ENCODE measurements around the gene USP34. TPM values are rescaled to one million over a fixed set of nuclear protein-coding genes. Genes with fewer than 3 reads are reported as not detected.

Gene USP34
- total RNA-seq, 1 donor from 2014 or later = 75.5 TPM

GRCh38 chr2:61318553-61318952 is 152.3 kb downstream of the USP34 start:
- no peak for DNase-seq (ENCODE audit: low read depth in 2 of 2)

GRCh38 chr2:61295981-61296380 is 174.9 kb downstream of the USP34 start:
- DNase-seq (ENCODE audit: low read depth in 2 of 2) = no peak

DNA sequence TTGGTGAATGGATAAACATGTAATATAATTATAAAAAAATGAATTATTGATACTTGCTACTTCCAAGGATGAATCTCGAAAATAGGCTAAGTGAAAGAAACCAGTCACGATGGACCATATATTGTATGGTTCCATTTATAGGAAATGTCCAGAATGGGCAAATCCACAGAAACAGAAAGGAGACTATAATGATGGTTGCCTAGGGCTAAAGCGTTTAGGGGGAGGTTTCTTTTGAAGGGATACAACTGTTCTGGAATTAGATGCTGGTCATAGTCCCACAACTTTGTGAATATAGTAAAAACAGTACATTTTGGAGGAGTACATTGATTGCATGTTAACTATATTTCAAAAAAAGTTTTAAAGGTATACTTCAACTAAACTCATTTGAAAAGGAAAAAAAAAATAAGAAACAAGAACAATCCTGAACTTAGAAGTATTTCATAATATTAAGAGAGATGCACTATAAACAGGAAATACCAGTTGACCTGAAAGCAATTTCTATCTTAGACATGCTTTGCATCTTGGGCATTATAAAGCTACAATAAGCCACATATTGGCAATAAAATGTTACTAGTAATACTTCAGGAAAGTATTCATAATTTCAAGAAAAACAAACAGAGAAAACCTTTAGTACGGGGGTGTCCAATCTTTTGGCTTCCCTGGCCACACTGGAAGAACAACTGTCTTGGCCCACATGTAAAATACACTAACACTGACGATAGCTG is 178.9 kb downstream of the USP34 start:
- DNase-seq (ENCODE audit: low read depth in 2 of 2) = no peak

GRCh38 chr2:61288070-61288841 is 182.6 kb downstream of the USP34 start:
- DNase-seq (ENCODE audit: low read depth in 2 of 2) = no peak

- DNase-seq (ENCODE audit: low read depth in 2 of 2) = no peak
Measured at GRCh38 chr2:61287254-61287653, 183.6 kb downstream of the USP34 start.

DNA sequence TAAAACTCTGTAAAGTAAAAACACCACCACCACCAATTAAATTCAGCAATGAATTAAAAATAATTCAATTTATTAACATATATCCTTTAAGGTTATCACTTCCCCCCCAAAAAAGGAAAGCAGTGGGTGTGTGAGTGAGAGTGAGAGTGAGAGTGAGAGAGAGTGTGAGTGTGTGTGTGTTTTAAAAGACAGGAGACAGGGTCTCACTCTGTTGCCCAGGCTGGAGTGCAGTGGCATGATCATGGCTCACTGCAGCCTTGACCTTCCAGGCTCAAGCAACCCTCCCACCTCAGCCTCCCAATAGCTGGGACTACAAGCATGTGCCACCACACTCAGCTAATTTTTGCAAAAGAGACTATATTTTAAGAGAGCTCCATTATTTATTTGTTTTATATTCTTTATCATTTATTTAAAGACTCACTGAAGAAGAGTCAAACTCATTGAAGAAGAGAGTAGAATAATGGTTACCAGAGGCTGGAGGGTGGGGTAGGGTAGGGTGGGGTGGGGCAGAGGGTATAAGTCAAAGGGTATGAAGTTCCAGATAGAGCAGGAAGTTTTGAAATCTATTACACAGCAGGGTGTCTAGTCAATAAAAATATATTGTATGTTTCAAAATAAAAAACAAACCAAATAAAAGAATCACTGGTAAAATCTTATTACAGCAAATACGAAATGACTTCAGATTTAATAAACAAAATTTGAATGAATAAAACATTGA is 187.3 kb downstream of the USP34 start:
- no peak for DNase-seq (ENCODE audit: low read depth in 2 of 2)

DNA sequence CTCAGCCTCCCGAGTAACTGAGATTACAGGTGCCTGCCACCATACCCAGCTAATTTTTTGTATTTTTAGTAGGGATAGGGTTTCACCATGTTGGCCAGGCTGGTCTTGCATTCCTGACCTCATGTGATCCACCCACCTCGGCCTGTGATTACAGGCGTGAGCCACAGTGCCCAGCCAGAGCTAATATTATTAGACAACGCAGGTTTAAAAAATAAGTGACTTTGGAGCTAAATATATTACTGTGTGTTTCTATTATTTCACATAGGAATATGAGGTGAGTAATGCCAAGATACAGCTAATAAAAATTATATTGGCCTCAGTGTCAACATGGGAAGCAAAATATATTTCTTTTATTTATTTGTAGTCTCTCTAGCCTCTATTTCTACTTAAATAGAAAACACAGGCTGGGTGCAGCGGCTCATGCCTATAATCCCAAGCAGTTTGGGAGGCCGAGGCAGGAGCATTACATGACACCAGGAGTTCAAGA is 188.7 kb downstream of the USP34 start:
- no peak for DNase-seq (ENCODE audit: low read depth in 2 of 2)

- DNase-seq (ENCODE audit: low read depth in 2 of 2) = no peak
Measured at GRCh38 chr2:61281321-61281720, 189.6 kb downstream of the USP34 start.

DNA sequence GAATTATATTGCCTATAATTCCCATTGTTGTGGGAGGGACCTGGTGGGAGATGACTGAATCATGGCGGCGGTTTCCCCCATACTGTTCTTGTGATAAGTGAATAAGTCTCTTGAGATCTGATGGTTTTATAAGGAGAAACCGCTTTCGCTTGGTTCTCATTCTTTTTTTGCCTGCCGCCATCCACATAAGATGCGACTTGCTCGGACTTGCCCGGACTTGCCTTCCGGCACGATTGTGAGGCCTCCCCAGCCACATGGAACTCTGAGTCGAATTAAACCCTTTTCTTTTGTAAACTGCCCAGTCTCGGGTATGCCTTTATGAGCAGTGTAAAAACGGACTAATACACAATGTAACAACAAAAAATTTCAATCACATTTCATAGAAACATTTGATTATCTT is 193.1 kb downstream of the USP34 start:
- no peak for DNase-seq (ENCODE audit: low read depth in 2 of 2)

DNA sequence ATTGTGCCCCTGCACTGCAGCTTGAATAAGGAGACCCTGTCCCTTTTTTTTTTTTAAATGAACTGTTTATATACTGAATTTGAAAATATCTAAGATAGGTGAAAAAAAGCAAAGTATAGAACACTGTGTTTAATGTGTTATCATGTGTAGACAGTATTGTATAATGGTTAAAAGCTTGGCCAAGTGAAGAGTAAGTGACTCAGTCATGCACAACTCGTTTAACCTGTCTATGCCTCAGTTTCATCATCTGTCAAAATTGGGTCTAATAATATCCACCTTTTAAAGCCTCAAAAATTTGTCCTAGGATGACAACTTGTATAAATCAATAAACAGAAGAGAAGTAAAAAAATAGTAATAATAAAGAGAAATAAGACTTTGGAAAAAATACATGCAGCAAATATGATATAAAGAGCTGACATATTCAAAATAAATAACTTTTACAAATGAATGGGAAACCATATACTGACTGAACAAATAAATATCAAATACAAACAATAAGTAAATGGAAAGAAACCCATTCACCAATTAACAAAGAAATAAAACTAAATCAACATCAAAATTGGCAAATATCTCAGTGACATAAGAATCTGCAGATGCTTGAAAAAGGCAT is 195.2 kb downstream of the USP34 start:
- DNase-seq (ENCODE audit: low read depth in 2 of 2) = no peak

DNA sequence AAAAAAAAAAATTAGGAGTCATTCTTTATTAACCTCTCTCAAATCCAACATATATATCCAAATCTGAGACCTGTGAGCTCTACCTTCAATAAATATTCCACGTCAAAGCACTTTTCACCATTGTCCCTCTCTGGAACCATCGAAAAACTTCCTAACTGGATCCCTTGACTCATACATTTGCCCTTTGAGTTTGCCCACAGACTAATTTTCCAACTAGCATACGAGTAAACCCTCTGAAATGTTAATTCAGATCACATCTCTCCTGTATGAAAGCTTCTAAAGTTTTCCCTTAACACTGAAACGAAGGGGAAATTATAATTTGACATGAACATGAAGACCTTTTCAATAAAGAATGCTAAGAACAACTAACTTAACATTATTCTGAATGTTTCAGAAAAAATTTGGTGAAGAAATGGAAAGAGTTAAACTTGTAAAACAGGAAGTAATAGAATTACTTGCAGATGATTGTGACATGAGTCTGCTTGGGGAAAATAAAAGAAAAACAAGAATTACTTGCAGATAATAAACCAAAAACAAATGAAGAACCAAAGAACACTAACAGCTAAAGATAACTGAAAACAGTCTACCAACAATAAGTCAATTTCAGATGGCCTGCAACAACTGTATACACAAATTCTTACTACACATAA is 198.3 kb downstream of the USP34 start:
- DNase-seq (ENCODE audit: low read depth in 2 of 2) = peak in 1 of 2 donors; percentile 26

DNA sequence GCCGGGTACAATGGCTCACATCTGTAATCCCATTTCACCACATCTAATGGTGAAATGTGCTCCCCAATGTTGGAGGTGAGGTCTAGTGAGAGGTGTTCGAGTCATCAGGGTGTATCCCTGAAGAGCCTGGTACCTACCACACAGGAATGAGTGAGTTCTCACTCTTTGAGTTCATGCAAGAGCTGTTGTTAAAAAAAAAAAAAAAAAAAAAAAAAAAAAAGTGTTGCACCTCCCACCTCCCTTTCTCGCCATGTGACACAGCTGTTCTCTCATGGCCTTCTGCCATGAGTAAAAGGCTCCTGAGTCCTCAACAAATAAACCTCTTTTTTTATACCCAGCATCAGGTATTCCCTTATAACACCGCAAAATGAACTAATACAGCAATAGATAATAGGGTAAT is 202.6 kb downstream of the USP34 start:
- no peak for DNase-seq (ENCODE audit: low read depth in 2 of 2)

- no peak for DNase-seq (ENCODE audit: low read depth in 2 of 2)
Measured at GRCh38 chr2:61266632-61267505, 204.0 kb downstream of the USP34 start.

DNA sequence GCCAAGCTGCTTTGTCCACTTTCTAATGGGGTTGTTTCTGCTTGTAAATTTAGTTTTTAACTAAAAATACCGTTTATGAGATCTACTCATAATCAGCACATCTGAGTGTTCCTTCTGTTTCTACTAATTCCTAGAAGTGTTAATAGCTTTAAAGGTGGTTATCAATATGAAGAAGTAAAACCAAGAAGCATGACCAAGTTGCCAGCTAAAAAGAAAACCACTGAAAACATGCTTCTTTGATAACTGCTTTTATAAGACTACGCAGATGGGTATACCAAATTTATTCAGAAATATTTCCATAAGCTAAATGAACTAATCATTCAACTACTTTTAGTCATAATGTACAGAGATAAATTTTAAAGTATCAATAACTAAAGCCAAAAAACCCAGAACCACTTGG is 207.1 kb downstream of the USP34 start:
- DNase-seq (ENCODE audit: low read depth in 2 of 2) = no peak

DNA sequence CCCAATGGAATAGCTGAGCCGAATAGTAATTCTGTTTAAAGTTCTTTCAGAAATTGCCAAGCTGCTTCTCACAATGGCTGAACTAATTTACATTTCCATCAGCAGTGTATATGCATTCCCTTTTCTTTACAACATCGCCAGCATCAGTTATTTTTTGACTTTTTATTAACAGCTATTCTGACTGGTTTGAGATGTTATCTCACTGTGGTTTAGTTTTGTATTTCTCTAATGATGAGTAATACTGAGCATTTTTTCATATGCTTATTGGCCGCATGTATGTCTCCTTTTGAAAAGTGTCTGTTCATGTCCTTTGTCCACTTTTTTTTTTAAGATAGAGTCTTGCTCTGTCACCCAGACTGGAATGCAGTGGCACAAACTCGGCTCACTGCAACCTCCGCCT is 208.2 kb downstream of the USP34 start:
- DNase-seq (ENCODE audit: low read depth in 2 of 2) = no peak

GRCh38 chr2:61257446-61257845 is 213.4 kb downstream of the USP34 start:
- DNase-seq (ENCODE audit: low read depth in 2 of 2) = no peak

DNA sequence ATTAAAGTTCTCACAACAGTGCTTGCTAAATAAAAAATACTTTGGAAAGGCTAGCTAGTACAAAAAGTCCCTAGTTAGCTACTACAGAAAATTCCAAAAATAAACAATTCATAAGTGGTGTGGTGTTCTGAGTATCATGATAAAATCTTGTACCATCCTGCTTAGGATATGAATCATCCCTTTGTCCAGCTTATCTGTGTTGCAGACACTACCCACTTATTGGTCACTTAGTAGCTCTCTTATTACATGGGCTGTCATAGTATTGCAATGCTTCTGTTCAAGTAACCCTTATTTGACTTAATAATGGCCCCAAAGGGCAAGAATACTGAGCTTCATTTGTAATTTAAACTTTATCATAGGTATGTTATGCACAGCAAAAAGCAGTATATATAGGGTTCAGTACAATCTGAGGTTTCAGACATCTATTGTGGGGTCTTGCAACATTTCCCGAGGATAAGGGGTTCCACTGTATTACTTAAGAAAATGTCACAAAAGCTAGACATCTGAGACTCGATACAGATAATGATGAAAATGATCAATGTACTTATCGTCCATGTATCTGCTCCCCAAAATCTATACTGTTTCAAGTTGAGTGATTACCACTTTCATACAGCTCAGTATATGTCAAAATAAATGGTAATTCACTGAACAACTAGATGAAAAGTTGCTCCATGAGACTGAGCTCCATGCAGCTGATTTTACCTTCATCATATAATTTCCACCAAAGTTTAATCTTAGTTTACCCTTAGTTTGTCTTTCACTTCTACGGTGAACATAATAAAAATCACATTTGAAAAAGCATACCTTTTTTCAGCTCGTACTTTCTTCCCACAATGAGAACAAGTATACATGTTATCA is 215.1 kb downstream of the USP34 start:
- DNase-seq (ENCODE audit: low read depth in 2 of 2) = peak; percentile 68 to 94

DNA sequence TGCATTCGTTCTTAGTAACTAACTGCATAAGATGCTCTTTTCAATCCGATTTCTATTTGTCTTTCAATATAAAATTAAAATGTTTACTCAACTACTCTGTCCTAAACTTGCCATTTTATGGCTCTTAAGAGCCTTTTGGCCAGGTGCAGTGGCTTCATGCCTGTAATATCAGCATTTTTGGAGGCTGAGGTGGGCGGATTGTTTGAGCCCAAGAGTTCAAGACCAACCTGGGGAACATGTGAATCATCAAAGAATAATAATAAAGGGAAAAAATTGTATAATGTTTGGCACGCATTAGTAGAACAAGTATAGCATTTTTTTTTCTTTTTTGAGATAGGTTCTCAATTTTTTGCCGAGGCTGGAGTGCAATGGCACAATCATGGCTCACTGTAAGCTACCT is 216.4 kb downstream of the USP34 start:
- peak; percentile 28 to 47 for DNase-seq (ENCODE audit: low read depth in 2 of 2)

- DNase-seq (ENCODE audit: low read depth in 2 of 2) = no peak
Measured at GRCh38 chr2:61253136-61253535, 217.8 kb downstream of the USP34 start.
